BE2C (cell line): ENCODE measurements around the gene PKD1L1.

ENCODE experiments used
- DNase-seq: peaks from one replicate; pipeline ENCODE4 v3.0.0-alpha.2; 2020
- H3K27me3 ChIP-seq: fragments of 250-450 bp; sonication (Bioruptor Pico); 2 replicates; pipeline ENCODE4 v1.5.1; 2020; ENCODE audit warnings: mild to moderate bottlenecking
- H3K36me3 ChIP-seq: fragments of 250-450 bp; sonication (Bioruptor Pico); 2 replicates; pipeline ENCODE4 v1.5.1; 2020; ENCODE audit warnings: mild to moderate bottlenecking
- H3K4me1 ChIP-seq: fragments of 250-450 bp; sonication (Bioruptor Pico); 2 replicates; pipeline ENCODE4 v1.5.1; 2020
- H3K4me3 ChIP-seq: 2 replicates; pipeline ENCODE4 v1.5.1; 2011; ENCODE audit warnings: low read depth, low read length
- H3K9me3 ChIP-seq: fragments of 250-450 bp; sonication (Bioruptor Pico); 2 replicates; pipeline ENCODE4 v1.5.1; 2020
- TF ChIP-seq, protein P1 (sequence below): IDR thresholded peaks from 2 replicates; pipeline ENCODE4 v1.5.1; 2012; ENCODE audit warnings: mild to moderate bottlenecking, low read depth, low read length

The PKD1L1 gene

DNA sequence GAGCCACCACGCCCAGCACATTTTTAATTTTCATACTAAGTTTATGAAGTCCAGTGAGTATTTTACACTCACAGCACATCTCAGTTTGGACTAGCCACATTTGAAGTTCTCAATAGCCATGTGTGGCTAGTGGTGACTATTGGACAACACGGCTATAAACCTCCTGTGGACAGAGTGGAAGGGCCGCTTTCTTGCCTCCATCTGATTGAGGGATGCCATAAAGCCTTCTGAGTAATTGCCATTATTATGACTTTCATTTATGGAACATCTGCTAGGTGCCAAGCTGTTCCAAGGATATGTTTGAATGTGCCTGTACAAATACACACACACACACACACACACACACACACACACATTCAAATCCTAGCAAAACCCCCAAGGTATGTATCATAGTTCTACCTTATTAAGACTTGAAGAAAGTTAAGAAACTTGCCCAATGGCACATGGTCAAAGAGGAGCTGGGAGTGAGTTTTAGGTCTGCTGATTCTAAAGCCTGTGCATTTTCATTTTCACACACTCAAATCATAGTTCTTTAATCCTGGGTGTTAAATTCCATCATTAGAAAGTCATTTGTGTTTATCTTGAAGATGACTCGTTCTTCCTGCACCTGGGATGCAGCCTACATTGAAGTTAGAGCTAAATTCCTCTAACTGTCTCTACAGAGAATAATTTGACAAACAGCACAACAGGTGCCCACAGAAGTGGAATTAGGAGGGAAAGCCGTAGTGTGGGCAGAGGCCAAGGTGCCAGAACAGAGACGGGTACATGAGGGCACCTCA is 143.3 kb downstream of the PKD1L1 start:
- TF ChIP-seq, protein P1, sequence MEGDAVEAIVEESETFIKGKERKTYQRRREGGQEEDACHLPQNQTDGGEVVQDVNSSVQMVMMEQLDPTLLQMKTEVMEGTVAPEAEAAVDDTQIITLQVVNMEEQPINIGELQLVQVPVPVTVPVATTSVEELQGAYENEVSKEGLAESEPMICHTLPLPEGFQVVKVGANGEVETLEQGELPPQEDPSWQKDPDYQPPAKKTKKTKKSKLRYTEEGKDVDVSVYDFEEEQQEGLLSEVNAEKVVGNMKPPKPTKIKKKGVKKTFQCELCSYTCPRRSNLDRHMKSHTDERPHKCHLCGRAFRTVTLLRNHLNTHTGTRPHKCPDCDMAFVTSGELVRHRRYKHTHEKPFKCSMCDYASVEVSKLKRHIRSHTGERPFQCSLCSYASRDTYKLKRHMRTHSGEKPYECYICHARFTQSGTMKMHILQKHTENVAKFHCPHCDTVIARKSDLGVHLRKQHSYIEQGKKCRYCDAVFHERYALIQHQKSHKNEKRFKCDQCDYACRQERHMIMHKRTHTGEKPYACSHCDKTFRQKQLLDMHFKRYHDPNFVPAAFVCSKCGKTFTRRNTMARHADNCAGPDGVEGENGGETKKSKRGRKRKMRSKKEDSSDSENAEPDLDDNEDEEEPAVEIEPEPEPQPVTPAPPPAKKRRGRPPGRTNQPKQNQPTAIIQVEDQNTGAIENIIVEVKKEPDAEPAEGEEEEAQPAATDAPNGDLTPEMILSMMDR = no peak
- no peak for DNase-seq
- Histone ChIP-seq H3K36me3 (no peaks in the 10 kb centered on the region), H3K4me1 (peaks cover 11% of the 10 kb centered on the region), H3K9me3 (no peaks in the 10 kb centered on the region), H3K27me3 (no peaks in the 10 kb centered on the region), H3K4me3 (no peak overlapping the region)

DNA sequence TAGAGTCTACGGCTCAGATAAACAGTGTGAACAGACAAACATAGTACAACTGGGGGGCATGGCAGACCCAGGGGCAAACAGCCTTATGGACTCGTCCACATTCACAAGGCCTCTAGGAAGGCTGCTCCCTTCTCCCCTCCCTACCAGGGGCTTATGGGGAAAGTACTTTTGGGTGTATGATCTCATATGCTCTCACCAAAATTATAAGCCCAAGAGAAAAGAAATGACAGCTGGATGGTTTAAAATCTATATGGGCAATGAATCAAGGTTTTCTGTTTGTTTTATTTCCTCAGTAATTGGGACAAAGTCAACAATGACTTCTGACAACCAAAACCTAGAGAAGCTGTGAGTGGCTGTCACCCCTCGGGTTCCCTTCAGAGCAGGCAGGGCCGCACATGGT is 144.4 kb downstream of the PKD1L1 start:
- no peaks in the 10 kb centered on the region for H3K27me3 ChIP-seq
- H3K4me1 ChIP-seq = peaks cover 11% of the 10 kb centered on the region
- H3K9me3 ChIP-seq = no peaks in the 10 kb centered on the region
- no peak for DNase-seq
- TF ChIP-seq, protein P1 = no peak
- no peaks in the 10 kb centered on the region for H3K36me3 ChIP-seq
- H3K4me3 ChIP-seq = no peak overlapping the region

DNA sequence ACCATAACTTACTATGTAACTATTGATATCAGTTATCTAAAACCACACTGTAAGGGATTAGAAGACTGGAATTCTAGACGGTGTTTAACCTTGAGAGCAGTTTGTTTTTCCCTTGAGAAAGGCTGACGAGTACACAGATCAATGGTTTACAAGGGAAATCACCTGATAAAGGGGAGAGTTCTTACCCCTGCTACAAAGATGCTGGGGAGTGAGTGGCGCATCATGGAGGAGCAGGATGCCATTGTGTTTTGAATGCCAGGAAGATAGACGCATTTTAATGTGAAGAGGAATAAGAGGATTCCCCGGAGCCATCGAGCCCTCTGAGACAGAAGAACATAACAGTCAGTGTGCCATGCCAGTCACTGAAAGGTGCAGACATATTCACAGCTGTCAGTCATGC is 145.2 kb downstream of the PKD1L1 start:
- Histone ChIP-seq H3K36me3 (no peaks in the 10 kb centered on the region), H3K9me3 (no peaks in the 10 kb centered on the region), H3K4me3 (no peak overlapping the region), H3K4me1 (peaks cover 11% of the 10 kb centered on the region), H3K27me3 (no peaks in the 10 kb centered on the region)
- TF ChIP-seq, protein P1 = no peak
- no peak for DNase-seq

DNA sequence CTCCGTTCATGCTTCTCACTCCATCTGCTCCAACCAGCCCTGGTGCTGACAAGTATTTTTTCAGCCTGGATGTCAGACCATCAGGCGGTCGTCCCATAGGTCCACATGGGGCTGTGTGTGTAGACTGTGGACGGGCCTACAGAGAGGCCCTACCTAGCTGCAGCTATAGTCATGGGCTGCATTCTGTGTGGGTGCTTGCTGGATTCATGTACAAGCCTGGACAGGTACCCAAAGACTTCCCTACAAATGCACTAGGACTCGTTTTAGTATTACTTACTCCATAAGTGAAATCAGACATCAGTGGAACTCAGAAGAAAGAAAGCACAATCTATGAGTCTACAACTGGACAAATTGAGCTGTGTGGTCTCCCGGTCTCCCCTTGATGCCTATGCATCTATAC is 146.8 kb downstream of the PKD1L1 start:
- no peaks in the 10 kb centered on the region for H3K9me3 ChIP-seq
- DNase-seq = no peak
- TF ChIP-seq, protein P1 = no peak
- H3K27me3 ChIP-seq = no peaks in the 10 kb centered on the region
- peaks cover 5% of the 10 kb centered on the region for H3K4me1 ChIP-seq
- H3K36me3 ChIP-seq = no peaks in the 10 kb centered on the region
- no peak overlapping the region for H3K4me3 ChIP-seq

DNA sequence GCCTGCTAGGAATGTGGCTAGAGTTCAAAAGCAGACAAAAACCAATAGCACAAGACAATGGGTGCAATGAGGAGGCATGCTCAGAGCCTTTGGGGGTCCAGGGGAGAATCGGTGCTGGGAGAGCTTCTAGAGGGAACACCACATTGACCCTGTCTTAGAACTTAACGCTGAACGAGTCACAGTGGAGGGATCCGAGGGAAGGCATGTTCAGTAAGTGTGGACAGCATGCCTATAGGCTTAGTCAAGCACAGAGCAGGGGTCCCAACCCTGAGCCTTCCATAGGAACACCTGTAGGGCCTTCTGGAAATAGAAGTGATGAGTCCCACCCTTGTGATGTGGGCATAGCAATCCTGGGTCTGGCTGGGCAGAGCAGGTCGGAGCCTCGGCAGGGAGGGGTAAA is 148.7 kb downstream of the PKD1L1 start:
- TF ChIP-seq, protein P1 = no peak
- no peaks in the 10 kb centered on the region for H3K27me3 ChIP-seq
- no peak overlapping the region for H3K4me3 ChIP-seq
- H3K9me3 ChIP-seq = no peaks in the 10 kb centered on the region
- no peaks in the 10 kb centered on the region for H3K36me3 ChIP-seq
- no peaks in the 10 kb centered on the region for H3K4me1 ChIP-seq
- DNase-seq = no peak

DNA sequence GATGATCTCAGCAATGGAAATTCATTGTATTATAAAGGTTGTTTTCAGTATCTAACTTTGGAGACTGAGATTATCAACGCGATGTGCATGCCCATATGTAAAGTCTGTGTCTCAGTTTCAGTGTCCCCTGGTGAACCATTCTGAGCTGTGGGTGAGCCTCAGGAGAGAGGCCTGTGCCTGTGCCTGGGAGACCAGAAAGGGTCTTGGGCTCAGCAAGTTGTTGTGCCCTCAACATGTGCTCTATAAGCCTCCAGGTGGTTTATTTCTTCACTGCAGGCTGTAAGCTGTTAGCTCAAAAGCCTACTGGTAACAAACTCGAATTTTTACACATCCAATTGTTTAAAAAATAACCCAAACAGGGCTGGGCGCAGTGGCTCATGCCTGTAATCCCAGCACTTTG is 151.9 kb downstream of the PKD1L1 start:
- DNase-seq = no peak
- no peak overlapping the region for H3K4me3 ChIP-seq
- H3K36me3 ChIP-seq = no peaks in the 10 kb centered on the region
- TF ChIP-seq, protein P1 = no peak
- H3K9me3 ChIP-seq = no peaks in the 10 kb centered on the region
- H3K4me1 ChIP-seq = 0 out of 2 replicates have a peak, but pooled peaks cover 6% of the 10 kb centered on the region
- no peaks in the 10 kb centered on the region for H3K27me3 ChIP-seq
